Ecto neural progenitor cell (in vitro differentiated cells): ENCODE results near the gene TALDO1.

Experiments used
- DNase-seq: peaks from one replicate; pipeline ENCODE4 v3.0.0-alpha.2; 2018; ENCODE audit warnings: low spot score

The TALDO1 gene

DNA sequence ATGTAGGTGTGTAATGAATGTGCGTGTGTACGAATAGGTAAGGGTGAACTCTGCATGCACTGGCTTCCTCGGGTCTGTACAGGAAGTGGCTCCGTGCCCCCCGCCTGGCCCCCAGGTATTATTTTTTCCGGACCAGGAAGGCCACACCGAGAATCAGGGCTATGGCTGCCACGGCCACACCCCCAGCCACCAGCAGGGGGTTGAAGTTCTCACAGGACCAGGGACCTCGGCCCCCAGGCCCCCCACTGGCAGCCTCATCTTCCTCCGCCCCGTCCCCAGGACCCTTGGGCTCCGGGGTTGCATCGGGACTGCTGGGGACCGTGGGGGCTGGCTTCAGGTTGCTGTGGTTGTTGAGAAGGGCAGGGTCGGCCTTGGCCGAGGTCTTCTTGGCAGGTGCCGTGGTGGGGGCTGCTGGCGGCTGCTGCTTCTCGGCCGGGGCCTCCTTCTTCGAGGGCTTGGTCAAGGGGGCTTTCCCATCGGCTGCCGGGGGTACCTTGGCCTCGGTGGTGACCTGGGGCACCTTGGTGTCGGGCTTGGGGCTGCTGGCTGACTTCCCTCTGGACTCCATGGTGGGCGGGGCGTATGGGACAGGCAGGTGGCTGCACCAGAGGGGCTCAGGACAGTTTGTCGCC, 40.9 kb downstream of the TALDO1 start:
- DNase-seq, result no peak

DNA sequence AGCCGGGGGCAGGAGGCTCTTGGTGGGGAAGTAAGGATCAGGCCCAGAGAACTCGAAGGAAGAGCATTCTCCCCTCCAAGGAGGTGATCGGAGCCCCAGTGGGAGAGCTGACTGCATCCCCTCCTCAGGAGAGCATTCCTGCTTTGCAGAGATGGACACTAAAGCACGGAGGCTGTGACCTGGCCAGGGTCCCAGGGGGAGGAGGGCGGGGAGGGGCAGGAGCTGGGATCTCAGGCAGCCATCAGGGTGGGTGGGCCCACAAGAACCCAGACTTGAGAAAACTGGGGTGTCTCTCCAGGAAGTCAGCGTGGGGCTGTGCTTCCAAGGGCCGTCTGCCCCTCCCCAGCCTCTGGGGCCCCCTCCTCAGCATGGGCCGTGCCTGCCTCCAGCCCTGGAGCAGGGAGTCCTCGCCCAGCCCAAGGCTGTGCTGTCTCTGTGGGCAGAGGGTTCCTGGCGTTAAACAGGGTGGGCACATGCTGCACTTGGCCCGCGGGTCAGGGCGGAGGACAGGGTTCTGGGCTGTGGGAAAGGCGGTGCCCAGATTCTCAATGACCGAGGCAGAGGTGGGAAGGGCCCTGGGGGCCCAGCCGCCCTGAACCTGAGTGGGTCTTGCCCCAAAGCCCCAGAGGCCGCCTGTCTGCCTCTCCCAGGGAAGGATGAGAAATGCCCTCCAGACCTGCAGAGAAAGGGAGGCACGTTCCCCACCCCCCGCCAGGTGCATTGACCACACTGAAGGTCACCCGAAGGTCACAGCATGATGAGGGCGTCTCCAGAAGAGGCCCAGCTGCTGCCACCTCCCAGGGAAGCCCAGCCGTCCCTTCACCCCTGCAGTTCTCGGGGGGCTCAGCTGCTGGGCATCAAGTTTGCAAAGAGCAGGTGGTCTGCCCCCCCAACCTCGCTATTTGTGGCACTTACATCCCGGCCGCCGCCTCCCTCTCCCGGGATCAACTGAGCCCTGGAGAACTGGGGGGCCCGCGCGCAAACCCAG, 42.0 kb downstream of the TALDO1 start:
- DNase-seq, result no peak

DNA sequence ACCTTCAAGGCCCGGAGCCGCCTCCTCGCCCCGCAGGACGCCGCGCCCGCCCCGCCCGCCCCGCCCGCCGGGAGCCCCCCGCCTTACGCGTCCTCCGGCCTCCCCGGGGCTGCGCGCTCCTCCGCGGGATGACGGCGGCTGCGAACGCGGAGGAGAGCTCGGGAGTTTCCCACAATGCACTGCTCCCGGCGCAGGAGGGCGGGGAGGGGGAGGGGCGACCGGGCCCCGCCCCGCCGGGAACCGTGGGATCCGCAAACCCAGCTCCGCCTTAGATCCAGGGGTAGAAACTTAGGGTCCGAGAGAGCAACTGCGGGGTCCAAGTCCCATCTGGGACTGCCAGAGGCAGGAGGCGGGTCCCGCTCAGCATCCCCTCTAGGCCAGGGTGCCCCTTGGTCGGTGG, 42.7 kb downstream of the TALDO1 start, which contains the start of gene CEND1:
Gene CEND1, minus strand, starts transcription at position 148 of the 400 bp plus-strand sequence. CDS start 1,514 bp downstream, outside the sequence.
- no peak for DNase-seq

DNA sequence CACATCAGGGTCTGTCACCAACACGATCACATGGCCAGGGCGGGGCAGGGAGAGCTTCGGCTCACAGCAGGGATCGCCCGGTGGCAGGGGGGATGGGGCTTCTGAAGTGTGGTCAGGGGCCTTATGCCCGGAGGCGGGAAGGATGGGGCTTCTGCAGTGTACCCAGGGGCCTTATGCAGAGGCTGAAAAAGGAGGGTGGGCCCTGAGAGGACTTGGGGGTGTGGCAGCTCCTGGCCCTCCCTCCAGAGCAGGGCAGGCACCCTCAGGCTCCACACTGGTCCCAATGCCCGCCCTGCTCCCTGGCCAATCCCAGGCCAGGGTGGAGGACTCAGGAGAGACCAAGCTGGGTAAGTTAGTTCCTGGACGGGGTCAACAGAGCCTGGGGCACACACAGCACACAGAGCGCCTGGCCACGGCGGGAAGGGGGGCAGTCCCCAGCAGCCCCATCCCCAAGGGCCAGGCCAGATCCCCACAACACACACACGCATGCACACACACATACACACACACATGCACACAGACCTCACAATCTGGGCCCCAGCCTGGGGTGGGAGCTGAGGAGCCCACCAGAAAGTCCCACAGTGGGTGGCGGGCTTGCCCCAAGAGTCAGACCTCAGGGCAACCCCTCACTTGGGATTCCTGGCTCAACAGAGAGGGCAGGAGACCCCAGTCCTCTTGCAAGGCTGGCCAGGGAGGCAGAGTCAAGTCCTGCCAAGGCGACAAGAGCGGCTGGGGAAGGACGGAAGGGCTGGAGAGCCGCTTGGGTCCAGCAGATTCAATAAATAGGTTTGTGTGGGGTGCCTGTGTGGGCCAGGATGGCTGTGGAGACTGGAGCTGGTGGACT, 43.7 kb downstream of the TALDO1 start:
- DNase-seq, result no peak

DNA sequence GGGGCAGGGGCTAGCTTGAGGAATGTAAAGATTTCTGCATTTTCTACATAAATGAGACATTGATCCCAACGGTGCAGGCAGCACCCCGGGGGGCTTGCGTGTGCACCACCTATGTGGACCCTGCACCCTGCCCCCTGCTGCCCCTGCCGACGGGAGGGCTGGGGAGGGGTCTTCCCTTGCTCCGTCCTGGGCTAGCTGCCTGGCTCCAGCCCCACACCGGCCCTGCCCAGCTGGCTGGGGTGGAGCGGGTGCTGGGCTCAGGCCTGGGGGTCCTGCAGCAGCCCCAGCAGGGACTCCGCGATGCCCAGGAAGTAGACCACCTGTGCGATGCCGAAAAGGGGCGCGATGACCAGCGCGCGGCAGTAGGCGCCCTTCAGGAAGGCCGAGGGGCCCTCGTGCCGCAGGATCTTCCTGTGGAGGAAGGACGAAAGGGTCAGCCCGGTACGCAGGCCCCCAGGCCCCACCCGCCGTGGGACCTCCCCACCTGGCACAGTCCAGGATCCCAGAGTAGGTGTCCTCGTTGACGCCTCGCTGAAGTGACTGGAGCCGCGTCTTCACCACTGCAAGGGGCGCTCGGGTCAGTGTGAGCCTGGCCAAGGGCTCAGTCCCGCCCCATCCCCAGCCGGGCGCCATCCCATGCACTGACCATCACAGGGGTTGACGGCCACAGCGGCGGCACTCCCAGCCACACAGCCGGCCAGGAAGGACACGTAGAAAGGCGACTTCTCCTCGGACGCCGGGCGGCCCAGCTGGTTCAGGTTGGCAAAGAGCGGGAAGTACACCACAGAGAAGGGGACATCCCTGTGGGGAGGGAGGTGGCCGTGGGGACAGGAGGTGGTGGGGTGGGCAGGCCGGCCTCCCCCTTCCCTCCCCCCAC, 44.6 kb downstream of the TALDO1 start:
- no peak for DNase-seq

DNA sequence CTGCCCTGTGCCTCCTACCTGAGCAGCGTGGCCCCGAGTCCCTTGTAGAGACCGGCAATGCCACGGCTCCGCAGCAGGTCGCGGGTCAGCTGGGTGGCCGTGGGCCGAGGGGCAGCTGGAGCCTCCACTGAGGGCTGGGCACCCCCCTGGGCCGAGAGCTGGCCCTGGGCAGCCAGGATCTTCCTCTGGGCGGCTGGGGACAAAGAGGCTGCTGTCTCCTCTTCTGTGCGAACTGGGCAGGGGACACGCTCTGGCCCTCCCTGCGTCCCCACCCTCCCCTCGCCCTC, 45.2 kb downstream of the TALDO1 start:
- no peak for DNase-seq

DNA sequence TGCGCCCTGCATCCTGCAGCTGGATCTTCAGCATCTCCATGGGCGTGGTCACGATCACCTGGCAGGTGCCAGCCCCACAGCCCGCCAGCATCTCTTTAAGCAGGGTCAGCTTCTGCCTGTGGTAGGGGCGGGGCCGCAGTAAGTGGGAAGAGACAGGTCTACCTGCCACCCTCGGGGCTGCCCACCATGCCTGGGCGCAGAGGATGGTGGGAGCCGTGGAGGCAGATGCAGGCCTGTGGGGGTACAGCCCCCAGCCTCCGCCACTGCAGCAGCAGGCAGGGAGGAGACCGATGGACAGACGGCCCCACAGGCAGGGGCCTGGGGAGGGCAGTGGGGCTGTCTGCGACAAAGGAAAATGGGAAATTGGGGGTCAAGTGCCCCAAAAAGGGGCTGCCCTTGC, 45.6 kb downstream of the TALDO1 start:
- no peak for DNase-seq

DNA sequence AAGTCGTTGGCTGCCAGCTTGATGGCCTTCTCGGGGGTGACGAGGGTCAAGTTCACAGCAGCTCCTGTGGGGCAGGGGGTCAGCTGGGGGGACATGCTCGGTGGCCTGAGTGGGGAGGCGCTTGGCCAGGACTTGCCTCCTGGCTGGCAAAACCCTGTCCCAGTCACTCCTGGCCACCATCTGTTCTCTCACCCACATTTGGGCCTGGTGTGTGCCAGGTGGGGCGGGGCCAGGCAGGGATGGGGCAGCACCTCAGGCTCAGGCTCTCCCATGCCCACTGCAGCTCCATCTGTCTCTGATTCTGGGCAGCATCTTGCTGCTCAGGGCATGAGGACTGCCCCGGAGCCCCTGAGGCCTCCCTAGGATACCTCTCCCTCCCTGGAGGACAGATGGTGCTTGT, 46.3 kb downstream of the TALDO1 start:
- no peak for DNase-seq

DNA sequence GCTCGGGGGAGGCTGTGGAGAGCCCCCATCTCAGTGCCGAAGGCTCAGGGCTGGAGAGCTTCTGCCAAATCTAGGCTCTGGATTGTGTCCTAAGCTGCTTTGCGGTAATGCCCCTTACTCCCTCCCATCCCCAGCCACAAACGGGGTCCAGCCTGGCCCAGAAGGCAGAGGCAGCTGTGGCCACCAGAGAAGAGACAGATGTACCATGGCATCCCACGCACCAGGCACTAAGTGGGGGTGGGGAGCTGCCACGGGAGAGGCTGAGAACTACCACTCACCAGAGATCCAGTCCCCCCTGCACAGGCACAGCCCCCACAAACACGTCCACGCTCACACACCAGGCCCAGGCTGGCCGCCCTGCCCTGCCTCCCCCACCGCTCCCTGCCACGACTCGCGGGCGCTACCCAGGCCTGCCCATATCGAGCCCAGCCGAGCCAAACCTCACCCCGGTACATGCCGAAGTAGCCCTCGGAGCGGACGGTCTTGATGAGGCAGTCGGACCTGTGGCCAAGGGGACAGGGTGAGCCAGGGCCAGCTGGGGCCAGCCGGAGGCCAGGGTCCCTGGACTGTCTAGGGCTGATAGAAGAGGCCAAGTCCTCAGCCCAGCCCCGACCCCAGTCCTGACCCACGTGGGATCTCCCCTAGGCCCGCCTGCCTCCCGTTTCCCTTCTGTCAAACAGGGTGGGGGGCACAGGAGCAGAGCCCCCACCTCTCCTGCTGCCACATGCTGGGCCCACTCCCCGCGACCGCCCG, 46.9 kb downstream of the TALDO1 start:
- DNase-seq, result no peak

DNA sequence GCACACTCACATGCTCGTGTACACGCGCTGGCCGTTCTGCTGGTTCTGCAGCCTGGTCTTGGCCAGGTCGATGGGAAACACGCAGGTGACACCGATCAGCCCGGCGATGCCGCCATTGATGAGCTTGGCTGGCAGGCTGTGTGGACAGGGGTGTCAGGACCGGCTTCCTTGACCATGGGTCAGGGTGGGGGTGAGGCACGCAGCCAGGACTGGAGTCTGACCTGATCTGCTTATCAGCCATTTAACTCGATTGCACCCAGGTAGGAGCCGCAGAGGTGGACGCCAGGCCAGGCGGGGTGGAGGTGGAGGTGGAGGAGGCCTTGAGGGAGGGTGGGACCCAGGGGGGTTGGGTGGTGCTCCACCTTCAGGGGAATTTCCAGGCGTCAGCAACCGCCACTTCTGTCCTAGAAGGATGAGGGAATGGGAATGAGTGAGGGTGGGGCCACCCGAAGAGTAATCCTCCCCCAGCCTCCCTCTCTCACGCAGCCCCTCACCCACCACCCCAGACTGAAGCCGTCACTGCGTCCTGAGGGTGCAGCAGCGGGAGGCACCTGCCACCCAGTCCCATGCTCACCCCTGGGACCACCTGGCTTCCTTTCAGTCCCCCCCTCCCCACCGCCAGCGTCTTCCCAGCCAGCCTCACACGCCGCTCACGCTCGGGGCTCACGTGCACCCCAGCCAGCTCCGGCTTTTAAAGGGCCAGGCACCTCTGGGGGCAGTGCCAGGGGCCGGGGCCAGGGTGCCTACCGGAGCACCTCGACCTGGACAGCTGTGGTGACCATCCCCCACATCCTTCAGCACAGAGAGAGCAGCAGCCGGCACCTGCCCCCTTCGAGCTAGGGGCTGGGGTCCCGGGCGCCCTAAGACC, 47.7 kb downstream of the TALDO1 start:
- DNase-seq, result no peak

DNA sequence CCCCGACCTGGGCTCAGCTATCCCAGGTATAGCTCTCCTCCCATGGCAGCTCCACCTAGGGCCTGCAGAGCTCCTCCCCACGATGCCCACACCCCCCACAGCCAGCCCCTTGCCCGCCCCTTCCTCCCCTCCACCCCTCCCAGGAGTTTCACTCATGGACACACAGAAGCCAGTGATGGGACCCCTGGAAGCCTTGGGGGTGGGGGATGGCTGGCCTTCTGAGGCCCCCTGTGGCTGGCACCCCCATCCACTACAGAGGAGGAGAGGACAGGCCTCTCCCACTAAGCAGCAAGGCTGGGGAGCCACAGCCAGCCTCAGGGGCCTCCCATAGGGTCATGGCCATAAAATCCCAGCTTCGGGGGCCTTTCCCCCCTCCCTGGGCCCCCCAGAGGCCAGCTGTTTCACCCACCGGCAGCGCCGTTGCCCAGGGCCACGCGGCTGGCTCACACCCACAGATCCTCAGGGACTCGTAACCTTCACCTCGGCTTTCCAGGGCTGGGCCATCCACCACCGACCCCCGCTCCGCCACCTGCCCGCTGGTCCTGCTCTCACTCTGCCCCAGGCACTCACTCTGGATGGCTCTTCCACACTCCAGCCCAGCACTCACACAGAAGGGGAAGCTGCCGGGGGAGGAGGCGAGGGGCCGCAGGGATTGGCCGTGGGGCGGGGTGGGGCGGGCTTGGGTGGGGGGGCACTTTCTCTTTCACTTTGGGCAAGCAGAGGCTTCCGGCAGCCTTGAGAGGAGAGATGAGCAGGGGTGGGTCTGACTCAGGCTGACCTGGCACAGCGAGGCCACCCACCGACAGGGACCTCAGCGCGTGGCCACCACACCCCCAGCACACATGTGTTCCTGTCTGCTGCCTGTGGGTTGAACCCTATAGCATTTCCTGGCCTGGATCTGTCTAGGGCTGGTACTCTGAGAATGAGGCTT, 48.6 kb downstream of the TALDO1 start:
- no peak for DNase-seq

DNA sequence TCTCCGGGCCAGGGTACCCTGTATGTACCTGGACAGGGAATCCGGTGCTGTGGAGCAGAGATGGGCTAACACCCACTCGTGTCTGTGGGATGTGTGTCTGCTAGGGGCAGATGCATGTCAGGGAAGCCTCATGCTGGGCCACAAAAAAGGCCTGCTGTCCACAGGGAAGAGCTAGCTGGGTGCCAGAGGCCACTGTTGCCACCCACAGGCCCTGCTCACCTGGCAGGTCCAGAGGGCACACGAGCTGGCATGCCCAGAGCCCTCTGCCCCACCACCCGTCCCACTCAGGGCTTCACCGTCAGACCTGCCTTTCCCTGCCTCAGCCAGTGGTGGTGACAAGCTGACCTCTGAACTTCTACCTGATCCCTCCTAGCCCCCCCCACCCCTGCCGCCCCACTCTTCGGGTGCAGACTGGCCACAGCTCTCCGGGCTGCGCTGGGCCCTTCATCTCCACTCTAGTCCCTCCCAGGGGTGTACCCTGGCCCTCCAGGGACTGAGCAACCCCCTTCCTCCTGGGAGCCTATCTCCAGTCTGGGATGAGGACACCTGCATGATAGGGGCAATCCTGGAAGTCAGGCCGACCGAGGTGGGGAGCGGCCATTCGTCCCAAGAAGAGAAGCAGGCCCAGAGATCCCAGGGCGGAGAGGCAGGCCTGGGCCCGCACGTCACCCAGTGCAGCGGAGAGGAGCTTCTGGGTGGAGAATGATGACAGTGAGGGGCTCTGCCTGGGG, 49.5 kb downstream of the TALDO1 start:
- no peak for DNase-seq

DNA sequence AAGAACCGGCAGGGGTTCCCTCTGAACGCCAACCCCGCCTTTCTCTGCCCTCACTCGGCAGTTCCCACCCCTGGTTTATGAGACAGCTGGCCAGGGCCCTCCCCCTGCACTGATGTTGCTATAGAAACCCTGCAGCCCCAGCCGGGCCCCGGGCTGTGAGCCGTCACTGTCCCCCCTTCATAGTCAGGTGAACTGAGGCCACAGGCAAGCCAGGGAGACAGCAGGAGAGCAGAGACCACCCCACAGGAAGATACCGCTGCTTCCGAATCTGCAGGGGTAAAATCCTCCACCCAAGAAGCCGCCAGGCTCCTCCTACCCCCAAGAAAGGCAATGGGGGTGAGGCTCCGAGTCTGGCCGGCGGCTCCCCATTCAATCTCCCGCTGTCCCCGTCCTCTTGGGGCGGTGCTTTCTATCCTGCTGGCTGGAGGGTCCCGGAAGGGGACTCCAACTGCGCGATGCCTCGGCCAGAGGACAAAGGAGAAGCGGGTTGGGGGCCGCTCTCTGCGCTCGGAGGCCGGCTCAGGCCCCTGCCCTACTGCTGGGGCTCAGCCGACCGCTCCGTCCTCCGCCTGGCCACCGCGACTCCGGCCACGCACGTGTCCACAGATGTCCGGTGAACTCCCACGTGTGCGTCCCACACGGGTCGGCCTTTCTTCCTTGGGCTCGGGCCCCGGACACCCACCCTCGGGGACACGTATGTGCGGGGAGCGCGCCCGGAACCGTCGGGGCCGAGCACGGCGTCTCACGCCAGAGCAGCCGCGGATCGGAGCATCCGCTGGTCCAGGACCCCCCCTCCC, 50.2 kb downstream of the TALDO1 start:
- DNase-seq, result peak; percentile 80

DNA sequence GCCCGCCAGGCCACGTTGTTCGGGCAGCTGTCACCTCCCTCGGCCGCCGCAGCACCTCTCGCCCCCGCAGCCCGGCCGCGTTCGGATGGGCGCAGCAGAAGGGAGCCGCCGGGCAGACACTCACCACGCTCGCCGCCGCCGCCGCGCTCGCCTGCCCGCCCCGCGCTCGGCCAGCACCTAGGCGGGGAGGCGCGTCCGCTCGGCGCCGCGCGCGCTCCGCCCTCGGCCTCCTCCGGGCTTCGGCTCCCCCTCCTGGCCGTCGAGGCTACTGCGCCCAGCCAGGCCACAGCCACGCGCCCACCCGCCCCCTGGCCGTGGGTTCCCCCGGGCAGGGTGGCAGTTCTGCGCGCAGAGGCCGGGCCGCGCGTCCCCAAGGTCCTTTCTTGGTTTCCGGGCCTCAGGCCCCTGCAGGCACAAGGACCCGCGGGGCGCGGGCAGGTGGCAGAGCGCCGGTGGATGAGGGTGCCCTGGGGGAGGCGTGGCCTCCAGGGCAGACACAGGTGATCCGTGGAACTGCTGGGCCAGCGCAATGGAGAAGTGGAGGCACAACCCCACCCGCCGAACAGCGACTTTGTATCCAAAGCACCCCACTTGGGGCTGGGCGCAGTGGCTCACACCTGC, 50.9 kb downstream of the TALDO1 start, which contains the start of gene SLC25A22:
Gene SLC25A22, minus strand, starts transcription at position 189 of the 621 bp plus-strand sequence. CDS start 3,275 bp downstream, outside the sequence.
- DNase-seq, result peak; percentile 91

DNA sequence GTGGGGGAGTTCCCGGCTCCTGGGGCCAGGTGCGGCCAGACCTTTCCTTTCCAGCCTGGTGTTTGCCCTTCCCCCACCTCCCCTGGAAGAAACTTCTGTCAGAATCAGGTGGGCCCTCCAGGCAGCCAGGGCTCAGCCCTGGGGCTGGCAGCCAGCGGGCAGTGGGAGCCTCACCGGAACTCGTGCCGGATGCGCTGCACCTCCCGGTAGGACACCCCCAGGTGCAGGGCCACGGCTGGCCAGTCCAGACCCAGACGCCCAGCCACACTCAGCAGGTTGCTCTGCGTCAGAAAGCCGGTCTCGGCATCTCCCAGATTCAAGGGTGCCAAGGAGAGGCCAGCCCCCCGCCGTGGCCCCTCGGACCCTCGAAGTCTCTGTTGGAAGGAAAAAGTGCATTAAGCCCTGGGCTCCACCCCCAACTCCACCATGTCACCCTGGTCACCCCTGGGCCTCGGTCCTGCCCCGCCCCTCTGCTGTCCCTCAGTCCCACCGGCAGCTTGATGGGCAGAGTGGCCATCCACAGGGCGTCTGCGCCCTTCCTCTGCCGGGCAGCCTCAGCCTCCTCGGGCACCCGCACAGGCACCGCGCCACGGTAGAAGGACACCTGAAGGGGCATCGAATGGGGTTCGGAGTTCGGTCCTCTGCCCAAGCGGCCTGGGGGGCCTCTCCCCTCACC, 52.5 kb downstream of the TALDO1 start:
- DNase-seq, result no peak

DNA sequence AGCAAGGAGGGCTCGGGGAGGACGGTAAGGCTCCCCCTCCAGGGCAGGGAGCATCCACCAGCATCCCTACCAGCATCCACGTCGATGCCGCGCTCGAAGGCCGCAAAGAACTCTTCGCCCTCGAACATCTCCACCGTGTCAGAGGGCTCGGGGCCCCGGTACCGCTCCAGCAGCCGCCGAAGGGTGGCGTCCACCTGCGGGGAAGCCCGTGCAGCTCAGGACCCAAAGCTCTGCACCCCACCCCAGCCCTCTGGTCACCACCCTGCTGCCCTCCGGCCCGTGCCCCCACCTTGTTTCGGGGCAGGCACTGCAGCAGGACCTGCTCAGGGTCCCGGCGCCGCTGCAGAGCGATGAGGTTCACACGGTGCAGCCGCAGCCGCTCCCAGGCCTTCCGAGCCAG, 53.2 kb downstream of the TALDO1 start:
- no peak for DNase-seq
